Panc1 (cell line): ENCODE data around the gene SLC16A12.

Experiments
- POLR2AphosphoS5 ChIP-seq: IDR thresholded peaks from 2 replicates; pipeline ENCODE4 v1.6.1; 2012; ENCODE audit warnings: mild to moderate bottlenecking, low read depth, low read length, moderate library complexity
- SIN3A ChIP-seq: IDR thresholded peaks from 2 replicates; pipeline ENCODE4 v1.6.1; 2012; ENCODE audit warnings: low read depth, mild to moderate bottlenecking, low read length, moderate library complexity, borderline replicate concordance; ENCODE audit not compliant: insufficient read depth
- TF ChIP-seq, protein P1 (sequence below): fragments of 450-650 bp; IDR thresholded peaks from 2 replicates; pipeline ENCODE4 v1.5.1; 2017; ENCODE audit warnings: mild to moderate bottlenecking
- TF ChIP-seq, protein P2 (sequence below), 2 experiments: IDR thresholded peaks; 2 replicates each; pipeline ENCODE4 v1.6.1; 2011 to 2012; ENCODE audit warnings: low read depth in 2 of 2, control low read depth in 1 of 2, low read length in 1 of 2, mild to moderate bottlenecking in 1 of 2, moderate library complexity in 1 of 2; ENCODE audit not compliant: insufficient read depth in 1 of 2

DNA sequence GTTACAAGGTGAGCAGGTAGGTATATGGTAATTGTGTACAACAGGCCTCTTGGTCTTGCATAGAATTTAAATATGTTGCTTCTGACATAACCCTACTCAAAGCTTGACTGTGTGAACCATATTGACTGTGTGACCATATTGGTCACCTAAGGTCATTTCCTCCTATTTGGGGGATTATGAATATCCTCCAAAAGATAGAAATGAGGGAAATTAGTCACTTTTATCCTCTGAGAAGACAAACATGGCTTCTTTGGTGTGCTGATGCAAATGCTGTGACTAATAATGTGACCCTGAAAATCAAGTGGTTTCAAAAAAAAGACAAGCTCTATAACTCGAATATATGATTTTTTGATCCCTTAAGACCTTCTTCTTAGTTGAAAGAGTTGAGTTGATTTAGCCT, 93.1 kb downstream of the SLC16A12 start:
- TF ChIP-seq, protein P1, sequence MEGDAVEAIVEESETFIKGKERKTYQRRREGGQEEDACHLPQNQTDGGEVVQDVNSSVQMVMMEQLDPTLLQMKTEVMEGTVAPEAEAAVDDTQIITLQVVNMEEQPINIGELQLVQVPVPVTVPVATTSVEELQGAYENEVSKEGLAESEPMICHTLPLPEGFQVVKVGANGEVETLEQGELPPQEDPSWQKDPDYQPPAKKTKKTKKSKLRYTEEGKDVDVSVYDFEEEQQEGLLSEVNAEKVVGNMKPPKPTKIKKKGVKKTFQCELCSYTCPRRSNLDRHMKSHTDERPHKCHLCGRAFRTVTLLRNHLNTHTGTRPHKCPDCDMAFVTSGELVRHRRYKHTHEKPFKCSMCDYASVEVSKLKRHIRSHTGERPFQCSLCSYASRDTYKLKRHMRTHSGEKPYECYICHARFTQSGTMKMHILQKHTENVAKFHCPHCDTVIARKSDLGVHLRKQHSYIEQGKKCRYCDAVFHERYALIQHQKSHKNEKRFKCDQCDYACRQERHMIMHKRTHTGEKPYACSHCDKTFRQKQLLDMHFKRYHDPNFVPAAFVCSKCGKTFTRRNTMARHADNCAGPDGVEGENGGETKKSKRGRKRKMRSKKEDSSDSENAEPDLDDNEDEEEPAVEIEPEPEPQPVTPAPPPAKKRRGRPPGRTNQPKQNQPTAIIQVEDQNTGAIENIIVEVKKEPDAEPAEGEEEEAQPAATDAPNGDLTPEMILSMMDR: no peak
- TF ChIP-seq POLR2AphosphoS5: no peak
- TF ChIP-seq, protein P2, sequence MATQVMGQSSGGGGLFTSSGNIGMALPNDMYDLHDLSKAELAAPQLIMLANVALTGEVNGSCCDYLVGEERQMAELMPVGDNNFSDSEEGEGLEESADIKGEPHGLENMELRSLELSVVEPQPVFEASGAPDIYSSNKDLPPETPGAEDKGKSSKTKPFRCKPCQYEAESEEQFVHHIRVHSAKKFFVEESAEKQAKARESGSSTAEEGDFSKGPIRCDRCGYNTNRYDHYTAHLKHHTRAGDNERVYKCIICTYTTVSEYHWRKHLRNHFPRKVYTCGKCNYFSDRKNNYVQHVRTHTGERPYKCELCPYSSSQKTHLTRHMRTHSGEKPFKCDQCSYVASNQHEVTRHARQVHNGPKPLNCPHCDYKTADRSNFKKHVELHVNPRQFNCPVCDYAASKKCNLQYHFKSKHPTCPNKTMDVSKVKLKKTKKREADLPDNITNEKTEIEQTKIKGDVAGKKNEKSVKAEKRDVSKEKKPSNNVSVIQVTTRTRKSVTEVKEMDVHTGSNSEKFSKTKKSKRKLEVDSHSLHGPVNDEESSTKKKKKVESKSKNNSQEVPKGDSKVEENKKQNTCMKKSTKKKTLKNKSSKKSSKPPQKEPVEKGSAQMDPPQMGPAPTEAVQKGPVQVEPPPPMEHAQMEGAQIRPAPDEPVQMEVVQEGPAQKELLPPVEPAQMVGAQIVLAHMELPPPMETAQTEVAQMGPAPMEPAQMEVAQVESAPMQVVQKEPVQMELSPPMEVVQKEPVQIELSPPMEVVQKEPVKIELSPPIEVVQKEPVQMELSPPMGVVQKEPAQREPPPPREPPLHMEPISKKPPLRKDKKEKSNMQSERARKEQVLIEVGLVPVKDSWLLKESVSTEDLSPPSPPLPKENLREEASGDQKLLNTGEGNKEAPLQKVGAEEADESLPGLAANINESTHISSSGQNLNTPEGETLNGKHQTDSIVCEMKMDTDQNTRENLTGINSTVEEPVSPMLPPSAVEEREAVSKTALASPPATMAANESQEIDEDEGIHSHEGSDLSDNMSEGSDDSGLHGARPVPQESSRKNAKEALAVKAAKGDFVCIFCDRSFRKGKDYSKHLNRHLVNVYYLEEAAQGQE (IDR thresholded peaks at IDR 0.05; ENCODE audit: insufficient read depth in 1 of 2, low read depth in 2 of 2, low read length in 1 of 2): no peak
- no peak for TF ChIP-seq SIN3A
